HepG2 (cell line): Measurements from ENCODE around the gene NINL. TPM values are rescaled to one million over a fixed set of nuclear protein-coding genes. Genes with fewer than 3 reads are reported as not detected.

ENCODE experiments used
- GLI4 ChIP-seq: sonication (generic); formaldehyde crosslinking; IDR thresholded peaks from 2 replicates; pipeline ENCODE4 v1.5.1; 2020; ENCODE audit warnings: missing genetic modification reagents, mild to moderate bottlenecking, moderate library complexity, borderline replicate concordance
- HNRNPL ChIP-seq: fragments of 200-400 bp; formaldehyde crosslinking; IDR thresholded peaks from 2 replicates; pipeline ENCODE4 v1.6.1; 2017; ENCODE audit warnings: mild to moderate bottlenecking, low read depth, low read length
- NBN ChIP-seq: fragments of 450-650 bp; conservative IDR thresholded peaks from 2 replicates; pipeline ENCODE4 v1.6.1; 2017
- RBAK ChIP-seq: sonication (generic); formaldehyde crosslinking; IDR thresholded peaks from 2 replicates; pipeline ENCODE4 v1.5.1; 2020; ENCODE audit warnings: mild to moderate bottlenecking, missing genetic modification reagents
- SNRNP70 ChIP-seq: fragments of 200-400 bp; formaldehyde crosslinking; IDR thresholded peaks from 2 replicates; pipeline ENCODE4 v1.6.1; 2017; ENCODE audit warnings: mild to moderate bottlenecking, low read depth, low read length, moderate library complexity
- SRSF9 ChIP-seq: fragments of 200-400 bp; formaldehyde crosslinking; IDR thresholded peaks from 2 replicates; pipeline ENCODE4 v1.6.1; 2018; ENCODE audit warnings: borderline replicate concordance, mild to moderate bottlenecking, low read depth, low read length; ENCODE audit not compliant: insufficient read depth, poor library complexity, severe bottlenecking
- TBL1XR1 ChIP-seq: fragments of 150-350 bp; IDR thresholded peaks from 2 replicates; pipeline ENCODE4 v1.6.1; 2014; ENCODE audit warnings: borderline replicate concordance, low read length; ENCODE audit not compliant: partially characterized antibody
- ZBTB40 ChIP-seq, 2 experiments: fragments of 450-650 bp in 1 of 2; sonication (generic) in 1 of 2; formaldehyde crosslinking in 1 of 2; IDR thresholded peaks; 2 replicates each; pipeline versions ENCODE4 v1.6.1 to v1.8.0; 2016 to 2022; ENCODE audit warnings: antibody characterized with exemption in 1 of 2, mild to moderate bottlenecking in 1 of 2, missing genetic modification reagents in 1 of 2
- ZBTB44 ChIP-seq: sonication (generic); formaldehyde crosslinking; IDR thresholded peaks from 2 replicates; pipeline ENCODE4 v1.4.0; 2020; ENCODE audit warnings: missing genetic modification reagents
- ZFY ChIP-seq: sonication (generic); formaldehyde crosslinking; IDR thresholded peaks from 2 replicates; pipeline ENCODE4 v1.4.0; 2020; ENCODE audit warnings: missing genetic modification reagents
- ZNF274 ChIP-seq: sonication (generic); formaldehyde crosslinking; IDR thresholded peaks from 2 replicates; pipeline ENCODE4 v1.5.1; 2020; ENCODE audit warnings: mild to moderate bottlenecking, missing genetic modification reagents
- ZNF839 ChIP-seq: sonication (generic); formaldehyde crosslinking; IDR thresholded peaks from 2 replicates; pipeline ENCODE4 v1.4.0; 2020; ENCODE audit warnings: missing genetic modification reagents, mild to moderate bottlenecking, borderline replicate concordance
- polyA plus RNA-seq, 8 experiments: library from polyadenylated mRNA; depleted of rRNA in 3 of 8; stranded (reverse) in 7 of 8; unstranded in 1 of 8; fragments of >200 nt; fragmentation: Illumina TruSeq in 4 of 8; extraction: Trizol in 4 of 8; gene quantifications; 2 replicates each; pipeline versions ENCODE4 v1.2.1 to v1.2.3, GENCODE V29; 2011 to 2016; ENCODE audit warnings: low read depth in 4 of 8, missing spikeins in 1 of 8, mixed read lengths in 1 of 8; ENCODE audit not compliant: insufficient read depth in 1 of 8
- total RNA-seq, 5 experiments: library from RNA; depleted of rRNA; stranded (reverse); fragments of >200 nt; fragmentation: Illumina TruSeq; extraction: Trizol; gene quantifications; 2 replicates each; pipeline ENCODE4 v1.2.3, GENCODE V29; 2016; ENCODE audit warnings: low read depth in 1 of 5
- TF ChIP-seq, protein P1 (sequence below): sonication (generic); formaldehyde crosslinking; IDR thresholded peaks from 2 replicates; pipeline ENCODE4 v1.8.1; 2022; ENCODE audit warnings: mild to moderate bottlenecking, missing genetic modification reagents

NINL gene
- total and polyA plus RNA-seq, 2 of the 13 experiments (the other 11 are each of a cell fraction or from before 2014, with no cell fraction given), result 32.3 to 34.3 TPM

- no peak for TF ChIP-seq ZBTB40 (IDR thresholded peaks at IDR 0.05)
- TF ChIP-seq ZBTB40 (CRISPR knock-in tag; IDR thresholded peaks at IDR 0.05), result no peak
- TF ChIP-seq, protein P1, sequence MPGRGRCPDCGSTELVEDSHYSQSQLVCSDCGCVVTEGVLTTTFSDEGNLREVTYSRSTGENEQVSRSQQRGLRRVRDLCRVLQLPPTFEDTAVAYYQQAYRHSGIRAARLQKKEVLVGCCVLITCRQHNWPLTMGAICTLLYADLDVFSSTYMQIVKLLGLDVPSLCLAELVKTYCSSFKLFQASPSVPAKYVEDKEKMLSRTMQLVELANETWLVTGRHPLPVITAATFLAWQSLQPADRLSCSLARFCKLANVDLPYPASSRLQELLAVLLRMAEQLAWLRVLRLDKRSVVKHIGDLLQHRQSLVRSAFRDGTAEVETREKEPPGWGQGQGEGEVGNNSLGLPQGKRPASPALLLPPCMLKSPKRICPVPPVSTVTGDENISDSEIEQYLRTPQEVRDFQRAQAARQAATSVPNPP (CRISPR knock-in tag), result no peak
- TF ChIP-seq HNRNPL, result 0 out of 2 replicates have a peak, but pooled peaks have one; percentile 67
- TF ChIP-seq NBN, result no peak
- no peak for TF ChIP-seq SNRNP70
- no peak for TF ChIP-seq ZNF839 (CRISPR knock-in tag)
- TF ChIP-seq ZBTB44 (CRISPR knock-in tag), result no peak
- 0 out of 2 replicates have a peak, but pooled peaks have one; percentile 59 for TF ChIP-seq GLI4 (CRISPR knock-in tag)
- TF ChIP-seq ZNF274 (CRISPR knock-in tag), result no peak
- TF ChIP-seq ZFY (CRISPR knock-in tag), result no peak
- TF ChIP-seq RBAK (CRISPR knock-in tag), result no peak
- TF ChIP-seq TBL1XR1, result no peak
- no peak for TF ChIP-seq SRSF9
Observed at GRCh38 chr20:25549172-25549773, 36.1 kb downstream of the NINL start (continued).
